Mesenteric fat pad (tissue), 1 donor: ENCODE results near the gene S100A3. TPM values are rescaled to one million over a fixed set of nuclear protein-coding genes. Genes with fewer than 3 reads are reported as not detected.

Experiments used
- DNase-seq: peaks from one replicate; pipeline ENCODE4 v3.0.0-alpha.2; 2020; ENCODE audit warnings: low spot score
- total RNA-seq: library from RNA; stranded (reverse); fragmentation: NEBNext Ultra II Directional; extraction: Animal tissue kit (Norgen Biotek cat#: 25700); gene quantifications from one replicate; pipeline ENCODE4 v1.2.1, GENCODE V29; 2021
- donor health status: DM: yes; HTN: yes; CAD: no.

The S100A3 gene
- total RNA-seq, 1 donor from 2014 or later, result 2.2 TPM

GRCh38 chr1:153549741-153550397, 811 bp upstream of the S100A3 start:
- DNase-seq, result no peak

DNA sequence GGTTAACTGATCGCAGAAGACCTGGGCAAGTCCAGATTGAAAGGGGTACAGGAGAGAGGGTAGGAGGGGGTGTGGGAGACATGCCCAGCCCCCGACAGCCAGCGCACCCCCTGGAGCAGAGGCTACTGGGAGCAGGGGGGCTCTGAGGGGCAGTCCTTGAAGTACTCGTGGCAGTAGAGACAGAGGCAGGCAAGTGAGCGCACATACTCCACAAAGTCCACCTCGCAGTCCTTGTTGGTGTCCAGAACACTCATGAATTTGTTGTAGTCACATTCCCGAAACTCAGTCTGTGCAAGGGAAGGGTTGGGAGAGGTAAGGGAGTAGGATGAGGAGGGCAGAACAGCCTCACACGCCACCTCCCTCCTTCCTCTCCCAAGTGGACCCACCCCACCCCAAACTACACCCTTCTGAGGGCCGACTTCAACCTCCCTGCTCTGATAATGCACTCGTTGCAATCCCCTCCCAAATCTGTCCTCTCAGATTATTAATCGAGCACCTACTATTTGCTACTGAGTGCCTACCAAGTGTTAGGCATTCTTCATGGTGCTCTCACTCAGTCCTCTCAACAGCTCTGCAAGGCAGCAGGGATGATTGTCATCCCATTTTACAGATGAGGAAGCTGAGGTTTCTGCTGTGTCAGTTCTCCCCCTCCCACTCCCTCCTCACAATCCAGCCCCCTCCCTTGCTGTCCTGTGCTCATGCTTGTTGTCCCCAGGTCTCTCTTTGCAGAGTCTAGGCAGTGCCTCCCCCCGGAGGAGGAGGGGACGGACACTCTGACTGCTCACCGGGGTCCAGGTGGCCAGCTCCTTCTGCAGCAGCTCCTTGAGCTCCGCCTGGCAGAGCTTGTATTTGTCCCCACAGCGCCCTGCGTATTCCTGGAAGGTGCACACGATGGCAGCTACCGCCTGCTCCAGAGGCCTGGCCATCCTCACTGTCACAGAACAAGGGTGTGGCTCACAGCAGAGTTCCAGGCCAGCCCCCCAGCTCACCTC, 1.2 kb downstream of the S100A3 start:
- no peak for DNase-seq

GRCh38 chr1:153546796-153547559, 2.1 kb downstream of the S100A3 start:
- DNase-seq, result no peak

DNA sequence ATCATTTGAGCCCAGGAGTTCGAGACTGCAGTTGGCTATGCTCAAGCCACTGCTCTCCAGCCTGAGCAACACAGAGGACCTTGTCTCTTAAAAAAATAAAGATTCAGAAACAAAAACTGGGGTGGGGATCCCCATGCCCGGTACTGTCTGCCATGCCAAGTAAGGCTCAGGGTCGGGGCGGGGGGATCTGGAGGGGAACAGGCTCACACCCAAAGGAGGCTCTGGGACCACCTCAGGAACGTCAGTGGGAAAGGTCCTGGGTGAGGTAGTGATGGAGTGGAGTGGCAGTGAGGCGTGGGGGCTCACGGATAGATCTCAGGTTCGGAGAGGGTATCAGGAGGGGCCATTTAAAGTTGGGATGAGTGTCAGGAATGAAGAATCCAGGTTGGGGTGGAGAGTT, 2.7 kb downstream of the S100A3 start:
- no peak for DNase-seq

DNA sequence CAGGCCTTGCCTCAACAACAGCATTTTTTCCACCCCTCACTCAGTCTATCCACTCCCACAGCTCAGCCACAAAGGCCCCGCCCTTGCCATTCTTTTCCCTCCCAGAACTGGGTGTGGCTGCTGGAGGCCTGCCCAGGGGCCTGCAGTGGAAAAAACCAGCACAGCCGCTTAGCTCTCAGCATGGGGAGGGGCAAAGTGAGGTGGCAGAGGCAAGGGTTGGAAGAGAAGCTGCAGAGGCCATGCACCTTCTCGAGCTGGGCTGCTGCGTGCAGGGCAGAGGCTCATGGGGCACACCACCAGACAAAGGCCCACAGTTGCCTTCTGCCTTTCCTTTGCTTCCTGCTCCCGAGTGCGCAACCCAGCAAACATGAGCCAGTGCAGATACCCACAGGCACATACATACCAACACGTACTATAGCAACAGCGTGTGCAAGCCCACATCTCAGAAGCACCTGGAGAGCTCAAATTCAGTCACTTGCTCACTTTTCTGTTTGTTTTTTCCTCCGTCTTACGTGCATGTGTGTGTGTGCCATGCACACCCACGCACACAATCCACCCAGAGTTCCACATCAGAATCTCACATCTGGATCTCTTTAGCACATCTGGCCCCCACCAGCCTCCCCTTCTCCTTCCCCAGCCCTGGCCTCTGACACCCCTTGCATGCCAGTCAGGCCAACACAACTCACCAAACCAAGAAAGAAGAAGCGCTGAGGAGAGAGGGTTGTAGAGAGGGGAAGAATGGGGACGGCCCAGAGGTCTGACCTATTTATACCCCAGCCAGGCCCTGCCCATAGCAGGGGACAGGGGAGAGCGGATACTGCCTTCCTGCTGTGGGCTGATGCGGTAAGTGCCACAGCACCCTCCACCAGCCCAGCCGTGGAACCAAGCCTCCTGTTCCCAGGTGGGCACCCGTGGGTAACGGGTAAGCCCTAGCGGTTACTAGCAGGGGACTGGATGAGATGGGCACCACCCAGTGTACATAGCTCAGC, 3.7 kb downstream of the S100A3 start, which contains the start of gene S100A4:
Gene S100A4 (minus strand): TSS at position 740 of the 989 bp plus-strand sequence. CDS start 1,012 bp downstream, outside the sequence.
- peak; percentile 96 for DNase-seq

DNA sequence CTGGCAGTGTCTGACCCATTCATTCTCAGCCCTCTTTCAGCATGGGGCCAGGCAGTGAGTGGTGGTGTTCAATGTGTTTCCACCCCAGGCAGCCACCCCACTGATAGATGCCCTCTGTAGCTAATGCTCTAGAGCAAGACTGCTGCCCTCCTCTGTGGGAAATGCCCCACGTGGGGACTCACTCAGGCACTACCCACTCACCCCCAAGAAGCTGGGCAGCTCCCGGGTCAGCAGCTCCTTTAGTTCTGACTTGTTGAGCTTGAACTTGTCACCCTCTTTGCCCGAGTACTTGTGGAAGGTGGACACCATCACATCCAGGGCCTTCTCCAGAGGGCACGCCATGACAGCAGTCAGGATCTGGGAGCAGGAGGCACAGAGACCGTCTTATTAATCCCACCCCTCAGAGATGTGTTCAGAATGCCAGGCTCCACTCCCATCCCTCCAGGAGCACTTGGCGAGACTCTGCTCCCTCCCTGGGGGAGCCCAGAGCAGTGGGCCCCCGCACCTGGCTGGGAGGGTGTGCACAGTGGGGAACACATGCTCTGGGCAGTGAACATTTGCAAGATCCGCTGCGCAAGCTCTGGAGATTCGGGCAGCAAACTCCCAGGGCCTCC, 4.5 kb downstream of the S100A3 start:
- no peak for DNase-seq

- no peak for DNase-seq
These were observed 5.3 kb downstream of the S100A3 start for GRCh38 chr1:153543736-153544135.

- no peak for DNase-seq
These were observed 5.9 kb downstream of the S100A3 start for GRCh38 chr1:153542956-153543711.

DNA sequence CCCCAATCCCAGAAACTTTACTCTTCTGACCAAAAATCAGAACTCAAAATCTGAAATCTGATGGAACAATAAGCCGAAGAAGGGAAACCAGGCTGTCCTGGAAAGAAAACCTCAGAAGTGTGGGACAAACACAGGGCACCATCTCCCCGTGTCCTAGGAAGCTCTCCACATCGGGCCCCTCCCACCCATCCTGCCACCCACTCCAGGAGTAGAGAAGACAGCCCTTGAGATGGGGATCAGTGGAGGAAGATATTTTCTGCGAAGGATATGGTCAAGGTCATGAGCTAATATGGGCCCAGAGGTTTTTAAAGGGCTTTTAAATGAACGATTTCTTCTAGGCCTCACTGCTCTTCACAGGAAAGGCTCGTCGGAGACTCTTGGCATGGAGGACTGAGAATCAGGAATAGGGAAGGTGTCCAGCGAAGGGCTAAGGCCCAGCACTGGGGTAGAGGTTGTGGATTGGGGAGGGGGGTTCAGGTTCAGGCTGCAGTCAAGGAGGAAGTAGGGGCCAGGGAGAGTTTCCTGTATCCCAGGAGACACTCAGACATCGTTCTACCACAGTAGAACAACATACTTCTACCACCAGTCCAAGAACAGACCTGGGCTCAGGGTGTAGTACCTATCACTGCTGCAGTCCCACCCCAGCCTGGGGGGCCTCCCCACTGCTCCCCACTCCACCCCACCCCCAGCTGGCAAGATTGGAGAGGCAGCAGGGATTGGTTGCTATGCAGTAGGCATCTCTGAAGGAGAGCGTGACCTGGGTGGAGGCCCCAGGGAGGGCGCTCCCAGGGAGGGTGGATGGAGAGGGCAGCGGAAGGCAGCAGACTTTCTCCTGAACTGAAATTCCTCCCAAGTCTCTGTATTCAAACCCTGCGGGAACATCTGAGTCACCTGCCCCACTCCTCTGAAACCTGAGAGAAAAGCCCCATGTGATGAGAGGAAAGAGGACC, 7.1 kb downstream of the S100A3 start:
- no peak for DNase-seq

DNA sequence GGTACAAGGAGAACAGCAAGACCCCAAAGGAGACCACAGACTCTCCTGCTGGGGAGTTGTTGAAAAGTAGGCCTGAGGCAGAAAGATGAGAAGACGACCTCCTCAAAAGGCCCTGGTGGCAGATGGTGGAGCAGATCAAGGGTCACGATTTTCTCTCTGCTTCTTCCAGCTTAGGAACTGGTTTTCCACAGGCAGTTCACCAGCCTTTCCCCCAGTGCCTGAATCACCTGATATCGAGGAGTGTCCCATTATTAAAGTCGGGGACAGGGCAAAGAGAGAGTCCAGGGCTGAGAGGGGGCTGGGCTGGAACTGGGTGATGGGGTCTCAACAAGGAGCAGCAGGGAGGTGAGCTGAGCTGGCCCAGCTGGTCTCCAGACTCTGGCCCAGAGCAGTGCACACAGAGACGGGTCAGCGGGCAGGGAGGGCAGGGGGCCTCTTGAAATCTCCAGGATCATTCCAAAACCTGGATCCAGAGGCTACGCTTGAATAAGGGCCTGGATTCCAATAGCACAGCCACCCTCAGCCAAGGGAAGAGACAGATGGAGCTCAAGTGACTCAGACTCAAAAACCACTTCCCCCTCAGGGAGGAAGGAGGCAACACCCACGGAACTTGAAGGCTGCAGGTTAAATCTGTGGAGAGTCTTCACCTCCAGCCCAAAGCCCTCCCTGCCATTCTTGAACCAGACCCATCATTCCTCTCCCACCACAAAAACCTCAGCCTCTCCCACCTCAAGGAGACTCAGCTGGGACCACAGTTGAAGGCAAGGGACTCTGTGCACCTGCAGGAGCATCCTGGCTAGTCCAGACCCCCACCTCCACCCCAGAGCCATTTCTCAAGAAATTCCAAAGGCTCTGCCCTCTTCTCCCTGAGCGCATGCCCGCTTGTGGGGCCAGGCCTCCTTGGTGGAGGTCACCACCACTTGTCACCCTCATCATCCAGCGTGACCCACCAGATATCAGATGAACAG, 8.4 kb downstream of the S100A3 start, which contains the start of gene S100A5:
Gene S100A5 (minus strand): TSS at position 541 of the 968 bp plus-strand sequence. CDS start 743 bp downstream, outside the sequence.
- DNase-seq, result no peak

- DNase-seq, result no peak
These were observed 9.5 kb downstream of the S100A3 start for GRCh38 chr1:153539395-153540093.

- DNase-seq, result no peak
These were observed 10.7 kb downstream of the S100A3 start for GRCh38 chr1:153538315-153538821.

DNA sequence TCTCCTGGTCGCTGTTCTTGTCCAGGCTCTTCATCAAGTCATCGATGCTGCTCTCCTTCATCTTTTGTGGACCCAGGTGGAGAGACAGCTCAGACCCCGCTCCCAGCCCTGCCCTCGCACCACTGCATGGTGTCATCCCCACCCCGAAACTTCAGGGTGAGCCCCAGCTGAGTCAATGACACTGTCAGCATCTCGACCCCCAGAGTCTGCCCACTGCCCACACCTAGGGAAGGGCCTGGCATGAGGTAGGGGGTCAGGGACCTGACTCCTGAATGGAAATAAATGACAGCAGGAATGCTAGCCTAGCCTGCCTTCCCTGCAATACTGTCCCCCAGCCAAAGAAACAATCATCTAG, 11.7 kb downstream of the S100A3 start:
- no peak for DNase-seq

GRCh38 chr1:153536671-153537375, 12.2 kb downstream of the S100A3 start:
- no peak for DNase-seq
